ENCODE results near the gene ARID4B. TPM values are rescaled to one million over a fixed set of nuclear protein-coding genes. Genes with fewer than 3 reads are reported as not detected.

Gene ARID4B
- total RNA-seq, 1 experiment from 2014 or later, result 34.0 TPM

- Histone ChIP-seq H3K79me1 (ENCODE audit: insufficient read depth, low read depth, low read length, poor library complexity, severe bottlenecking) (peaks cover 14% of the 10 kb centered on the region), H3K4me1 (ENCODE audit: insufficient read depth, low read length) (no peaks in the 10 kb centered on the region; the same call in 1 of the 2 replicates), H2BK12ac (ENCODE audit: insufficient read length, low read depth, low read length) (no peak overlapping the region), H3K27ac (ENCODE audit: insufficient read length, low read depth, low read length) (no peak overlapping the region), H3K56ac (ENCODE audit: insufficient read length, low read depth, low read length) (no peak overlapping the region), H4K5ac (ENCODE audit: insufficient read length, low read depth, low read length) (no peak overlapping the region), H2AFZ (ENCODE audit: low read length) (no peak overlapping the region), H4K20me1 (ENCODE audit: control insufficient read depth, insufficient read depth, insufficient read length) (no peaks in the 10 kb centered on the region), H3K14ac (ENCODE audit: insufficient read depth, low read length) (no peak overlapping the region), H2AK5ac (ENCODE audit: insufficient read length, low read length) (no peak overlapping the region), H3K9me3 (ENCODE audit: control insufficient read depth, low read depth, low read length) (no peaks in the 10 kb centered on the region), H3K9ac (ENCODE audit: extremely low read depth, insufficient read length, low read length) (no peak overlapping the region), H2BK120ac (ENCODE audit: low read depth, low read length, poor library complexity, severe bottlenecking) (no peak overlapping the region), H2BK5ac (ENCODE audit: insufficient read length, low read length) (no peak overlapping the region), H3T11ph (ENCODE audit: low read length) (no peak overlapping the region), H2BK20ac (ENCODE audit: low read depth, low read length, poor library complexity, severe bottlenecking) (no peak overlapping the region), H3K23ac (ENCODE audit: insufficient read length, low read depth, low read length) (no peak overlapping the region), H4K8ac (replicated peaks; ENCODE audit: insufficient read length, low read depth, low read length) (no peak overlapping the region), H3K23me2 (ENCODE audit: insufficient read length, low read depth, low read length, poor library complexity, severe bottlenecking) (no peaks in the 10 kb centered on the region), H4K91ac (ENCODE audit: insufficient read length, low read depth, low read length) (no peak overlapping the region), H3K79me2 (ENCODE audit: insufficient read depth, low read length) (peaks cover 54% of the 10 kb centered on the region), H3K4me2 (ENCODE audit: insufficient read depth, insufficient read length, low read length) (no peak overlapping the region), H3K27me3 (ENCODE audit: insufficient read depth, low read length) (no peaks in the 10 kb centered on the region), H3K18ac (ENCODE audit: insufficient read length, low read depth, low read length) (no peak overlapping the region), H3K4ac (ENCODE audit: low read depth, low read length) (no peak overlapping the region), H2BK15ac (ENCODE audit: low read depth, low read length) (no peak overlapping the region)
- Mint-ChIP-seq H3K4me1 (peaks cover 11 to 14% of the 10 kb centered on the region in 2 experiments), H3K4me3 (no peak overlapping the region), H3K36me3 (ENCODE audit: insufficient read depth in 1 of 3, low read depth in 3 of 3) (peaks cover 20 to 46% (median 29%) of the 10 kb centered on the region in 3 experiments; a peak in 6 of 7 replicates), H3K9me3 (no peaks in the 10 kb centered on the region), H3K27ac (peak overlapping the region in 2 of 3 experiments; percentile 46; a peak in 3 of 7 replicates), H3K27me3 (ENCODE audit: low read depth) (no peaks in the 10 kb centered on the region)
- DNase-seq, result no peak
- no peak for TF ChIP-seq CTCF (conservative IDR thresholded peaks at IDR 0.05)
- no CpG with 5 or more reads among the region's 2 CpGs for WGBS (ENCODE audit: extremely low coverage, insufficient read length, low lambda C conversion rate)
Measured at GRCh38 chr1:235319255-235319654, 8.7 kb downstream of the ARID4B start.

Measured in H9 (cell line).